ENCODE measurements around the gene PRR23C.

The PRR23C gene

GRCh38 chr3:138995706-138996105 lies 49.0 kb downstream of the PRR23C start:
- DNase-seq: no peak
